HepG2 (cell line): ENCODE results near the gene ACO1. TPM values are rescaled to one million over a fixed set of nuclear protein-coding genes. Genes with fewer than 3 reads are reported as not detected.

Experiments used
- ATAC-seq: fragments of 200-7000 bp; cut with Tn5 transposase; 3 replicates; pipeline ENCODE4 v1.9.1; 2020; ENCODE audit warnings: mild to moderate bottlenecking, moderate library complexity
- BruUV-seq: library from RNA; stranded (reverse); fragments of 400-500 nt; replicated peaks from 2 replicates; lab custom pipeline; 2021; lab: Mats Ljungman, UMichigan
- CTCF ChIA-PET: fragments of 300-600 bp; formaldehyde crosslinking; extraction: SDS; loops from one replicate; lab custom pipeline; 2021; ENCODE audit warnings: low total read pairs, inconsistent platforms, low intra/inter-chr PET ratio; lab: Yijun Ruan, JAX
- POLR2A ChIA-PET: fragments of 350-600 bp; sonication (Branson Sonifier 250); formaldehyde crosslinking; loops from one replicate; lab custom pipeline; 2020; ENCODE audit warnings: antibody characterized with exemption, inconsistent platforms; lab: Yijun Ruan, JAX
- DNase-seq: peaks from one replicate; pipeline ENCODE4 v3.0.0-alpha.2; 2015; ENCODE audit warnings: low spot score
- FAIRE-seq: peaks from 3 replicates; lab custom pipeline; 2011; peaks lifted over from hg19 to GRCh38; lab: Jason Lieb, UNC
- H2AFZ ChIP-seq: one replicate; pipeline ENCODE4 v1.6.1; 2011; ENCODE audit warnings: low read length, inconsistent platforms
- H3K27ac ChIP-seq: fragments of 300-600 bp; 3 replicates; pipeline ENCODE4 v1.8.0; 2011; ENCODE audit warnings: mixed run types, mild to moderate bottlenecking, mixed read lengths, low read length, inconsistent platforms; ENCODE audit not compliant: insufficient read depth; ENCODE audit errors: extremely low read length
- H3K27me3 ChIP-seq, 2 experiments: fragments of 200-600 bp in 1 of 2; 2 replicates in 1 of 2; 3 replicates in 1 of 2; pipeline versions ENCODE4 v1.6.0 to v1.8.0; 2011; ENCODE audit warnings: low read length in 2 of 2, mild to moderate bottlenecking in 2 of 2, moderate library complexity in 2 of 2, inconsistent platforms in 1 of 2; ENCODE audit not compliant: insufficient read depth in 2 of 2, control insufficient read depth in 1 of 2
- H3K36me3 ChIP-seq, 2 experiments: fragments of 200-600 bp in 1 of 2; replicated peaks in 1 of 2; 2 replicates in 1 of 2; 3 replicates in 1 of 2; pipeline versions ENCODE4 v1.5.1 to v1.8.0; 2011; ENCODE audit warnings: low read length in 2 of 2, inconsistent platforms in 1 of 2; ENCODE audit not compliant: insufficient read depth in 2 of 2, control insufficient read depth in 1 of 2
- H3K4me1 ChIP-seq: 2 replicates; pipeline ENCODE4 v1.5.1; 2012; ENCODE audit warnings: low read length, inconsistent platforms; ENCODE audit not compliant: insufficient read depth
- H3K4me2 ChIP-seq: 2 replicates; pipeline ENCODE4 v1.6.0; 2011; ENCODE audit warnings: low read depth, low read length, inconsistent platforms
- H3K4me3 ChIP-seq, 3 experiments: fragments of 200-600 bp in 1 of 3; sonication (generic), shearing (Covaris generic) in 1 of 3; replicated peaks in 1 of 3; 2 replicates each; pipeline ENCODE4 v1.5.1; 2011 to 2016; ENCODE audit warnings: low read length in 3 of 3, inconsistent platforms in 2 of 3, low read depth in 2 of 3, mild to moderate bottlenecking in 2 of 3, control low read depth in 1 of 3, mixed read lengths in 1 of 3; ENCODE audit not compliant: insufficient read depth in 1 of 3
- H3K79me2 ChIP-seq: one replicate; pipeline ENCODE4 v1.6.1; 2011; ENCODE audit warnings: low read length, inconsistent platforms; ENCODE audit not compliant: insufficient read depth
- H3K9ac ChIP-seq: 2 replicates; pipeline ENCODE4 v1.6.0; 2011; ENCODE audit warnings: mild to moderate bottlenecking, low read depth, low read length, inconsistent platforms; ENCODE audit not compliant: insufficient read depth
- H3K9me3 ChIP-seq: 2 replicates; pipeline ENCODE4 v1.5.1; 2012; ENCODE audit warnings: mild to moderate bottlenecking, low read length
- H4K20me1 ChIP-seq: 2 replicates; pipeline ENCODE4 v1.6.0; 2011; ENCODE audit warnings: inconsistent platforms, mild to moderate bottlenecking, low read length, moderate library complexity; ENCODE audit not compliant: insufficient read depth
- CENPT ChIP-seq: sonication (generic); formaldehyde crosslinking; IDR thresholded peaks from 2 replicates; pipeline ENCODE4 v1.8.0; 2022; ENCODE audit warnings: low read depth, mild to moderate bottlenecking, moderate library complexity, missing genetic modification reagents
- SAFB2 ChIP-seq: sonication (generic); formaldehyde crosslinking; IDR thresholded peaks from 2 replicates; pipeline ENCODE4 v1.5.1; 2020; ENCODE audit warnings: missing genetic modification reagents, low read depth, mild to moderate bottlenecking, borderline replicate concordance
- SALL1 ChIP-seq: sonication (generic); formaldehyde crosslinking; IDR thresholded peaks from 2 replicates; pipeline ENCODE4 v1.8.0; 2022; ENCODE audit warnings: mild to moderate bottlenecking, missing genetic modification reagents
- SMARCC2 ChIP-seq: fragments of 450-650 bp; IDR thresholded peaks from 2 replicates; pipeline ENCODE4 v1.6.1; 2017; ENCODE audit warnings: antibody characterized with exemption, mild to moderate bottlenecking
- TEAD3 ChIP-seq: optimal IDR thresholded peaks from 2 replicates; pipeline ENCODE3; 2016; ENCODE audit warnings: borderline replicate concordance
- XRCC5 ChIP-seq: fragments of 200-400 bp; formaldehyde crosslinking; optimal IDR thresholded peaks from 2 replicates; pipeline ENCODE3; 2017; ENCODE audit warnings: mild to moderate bottlenecking, low read length
- ZNF337 ChIP-seq: sonication (generic); formaldehyde crosslinking; IDR thresholded peaks from 2 replicates; pipeline ENCODE4 v1.5.1; 2020; ENCODE audit warnings: missing genetic modification reagents, low read depth, mild to moderate bottlenecking, borderline replicate concordance
- ZSCAN20 ChIP-seq: sonication (generic); formaldehyde crosslinking; IDR thresholded peaks from 2 replicates; pipeline ENCODE4 v1.4.0; 2020; ENCODE audit warnings: missing genetic modification reagents, mild to moderate bottlenecking, borderline replicate concordance
- WGBS: methylation state at CpG from one replicate; pipeline ENCODE4 v1.1.6; 2017; ENCODE audit warnings: low lambda C conversion rate; 5-methylcytosine and 5-hydroxymethylcytosine counted together
- in situ Hi-C: cut with HindIII; loops from 2 replicates; pipeline ENCODE4 v1.10.0; 2017; ENCODE audit warnings: low pct_unique_long_range_greater_than_20kb; ENCODE audit not compliant: extremely low pct_ligation_motif_present
- intact Hi-C: fragments of 100-400 bp; cut with micrococcal nuclease; formaldehyde crosslinking; loops from one replicate; pipeline ENCODE4 v1.10.0; 2022; ENCODE audit not compliant: unreplicated experiment
- polyA plus RNA-seq, 8 experiments: library from polyadenylated mRNA; depleted of rRNA in 3 of 8; stranded (reverse) in 7 of 8; unstranded in 1 of 8; fragments of >200 nt; fragmentation: Illumina TruSeq in 4 of 8; extraction: Trizol in 4 of 8; gene quantifications; 2 replicates each; pipeline versions ENCODE4 v1.2.1 to v1.2.3, GENCODE V29; 2011 to 2016; ENCODE audit warnings: low read depth in 4 of 8, missing spikeins in 1 of 8, mixed read lengths in 1 of 8; ENCODE audit not compliant: insufficient read depth in 1 of 8
- total RNA-seq, 5 experiments: library from RNA; depleted of rRNA; stranded (reverse); fragments of >200 nt; fragmentation: Illumina TruSeq; extraction: Trizol; gene quantifications; 2 replicates each; pipeline ENCODE4 v1.2.3, GENCODE V29; 2016; ENCODE audit warnings: low read depth in 1 of 5
- TF ChIP-seq, protein P1 (sequence below): sonication (generic); formaldehyde crosslinking; IDR thresholded peaks from 2 replicates; pipeline ENCODE4 v1.5.1; 2020; ENCODE audit warnings: missing genetic modification reagents, mild to moderate bottlenecking, borderline replicate concordance
- TF ChIP-seq, protein P2 (sequence below): IDR thresholded peaks from 2 replicates; pipeline ENCODE4 v1.6.1; 2016; ENCODE audit warnings: missing compliant biosample characterization, missing genetic modification reagents, borderline replicate concordance
- TF ChIP-seq, protein P3 (sequence below): sonication (generic); formaldehyde crosslinking; IDR thresholded peaks from 2 replicates; pipeline ENCODE4 v1.5.1; 2020; ENCODE audit warnings: missing genetic modification reagents, mild to moderate bottlenecking, borderline replicate concordance
- TF ChIP-seq, protein P4 (sequence below), 2 experiments: sonication (generic) in 1 of 2; formaldehyde crosslinking in 1 of 2; IDR thresholded peaks; 2 replicates each; pipeline versions ENCODE4 v1.4.0 to v1.6.1; 2018 to 2020; ENCODE audit warnings: missing genetic modification reagents in 2 of 2, borderline replicate concordance in 1 of 2, low read depth in 1 of 2, mild to moderate bottlenecking in 1 of 2, missing biosample characterization in 1 of 2

The ACO1 gene
- total and polyA plus RNA-seq, 2 of the 13 experiments (the other 11 are each of a cell fraction or from before 2014, with no cell fraction given), result 20.1 to 48.2 TPM

DNA sequence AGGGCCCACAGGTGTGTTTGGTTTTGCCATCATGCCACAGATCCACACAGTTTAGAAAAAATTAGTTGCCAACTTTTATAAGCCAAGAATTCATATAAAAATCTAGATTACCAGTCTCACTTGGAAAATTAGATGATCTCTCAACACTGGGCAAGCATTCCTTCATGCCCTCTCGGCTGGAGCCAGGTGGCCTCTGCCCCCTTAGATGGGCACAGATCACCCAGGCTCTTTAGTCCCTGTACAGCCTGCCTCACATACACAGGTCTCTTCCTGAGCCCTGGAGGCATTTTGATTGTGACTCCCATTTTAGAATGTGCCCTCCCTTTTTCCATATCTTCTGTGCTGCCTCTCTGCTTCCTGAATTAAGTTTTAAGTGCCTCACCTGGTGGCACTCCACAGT, 20.0 kb downstream of the ACO1 start:
- WGBS, result 80% methylated on average over 1 of the region's 1 CpG
- no TSS peak for BruUV-seq
- CTCF ChIA-PET, result no interaction called here

More for the DNA sequence above, 20.0 kb downstream of the ACO1 start:
- no peak overlapping the region for H3K4me2 ChIP-seq
- FAIRE-seq (no peak), ATAC-seq (no peak), DNase-seq (no peak)
- no peak overlapping the region for H3K9ac ChIP-seq
- peaks cover 9 to 45% of the 10 kb centered on the region in 2 experiments for H3K36me3 ChIP-seq
- no peak overlapping the region for H3K4me3 ChIP-seq
- in situ Hi-C loops (no loop called here), intact Hi-C loops (no loop called here)
- H3K27me3 ChIP-seq, result no peaks in the 10 kb centered on the region
- no peak overlapping the region for H2AFZ ChIP-seq
- no peaks in the 10 kb centered on the region for H4K20me1 ChIP-seq
- POLR2A ChIA-PET, result no interaction called here
- H3K27ac ChIP-seq, result no peak overlapping the region
- H3K4me1 ChIP-seq, result no peaks in the 10 kb centered on the region
- no peak for TF ChIP-seq ZNF337
- TF ChIP-seq ZSCAN20 (CRISPR knock-in tag), result no peak
- no peak for TF ChIP-seq TEAD3 (CRISPR knock-in tag)
- TF ChIP-seq SMARCC2, result no peak
- TF ChIP-seq, protein P1, sequence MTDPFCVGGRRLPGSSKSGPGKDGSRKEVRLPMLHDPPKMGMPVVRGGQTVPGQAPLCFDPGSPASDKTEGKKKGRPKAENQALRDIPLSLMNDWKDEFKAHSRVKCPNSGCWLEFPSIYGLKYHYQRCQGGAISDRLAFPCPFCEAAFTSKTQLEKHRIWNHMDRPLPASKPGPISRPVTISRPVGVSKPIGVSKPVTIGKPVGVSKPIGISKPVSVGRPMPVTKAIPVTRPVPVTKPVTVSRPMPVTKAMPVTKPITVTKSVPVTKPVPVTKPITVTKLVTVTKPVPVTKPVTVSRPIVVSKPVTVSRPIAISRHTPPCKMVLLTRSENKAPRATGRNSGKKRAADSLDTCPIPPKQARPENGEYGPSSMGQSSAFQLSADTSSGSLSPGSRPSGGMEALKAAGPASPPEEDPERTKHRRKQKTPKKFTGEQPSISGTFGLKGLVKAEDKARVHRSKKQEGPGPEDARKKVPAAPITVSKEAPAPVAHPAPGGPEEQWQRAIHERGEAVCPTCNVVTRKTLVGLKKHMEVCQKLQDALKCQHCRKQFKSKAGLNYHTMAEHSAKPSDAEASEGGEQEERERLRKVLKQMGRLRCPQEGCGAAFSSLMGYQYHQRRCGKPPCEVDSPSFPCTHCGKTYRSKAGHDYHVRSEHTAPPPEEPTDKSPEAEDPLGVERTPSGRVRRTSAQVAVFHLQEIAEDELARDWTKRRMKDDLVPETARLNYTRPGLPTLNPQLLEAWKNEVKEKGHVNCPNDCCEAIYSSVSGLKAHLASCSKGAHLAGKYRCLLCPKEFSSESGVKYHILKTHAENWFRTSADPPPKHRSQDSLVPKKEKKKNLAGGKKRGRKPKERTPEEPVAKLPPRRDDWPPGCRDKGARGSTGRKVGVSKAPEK (CRISPR knock-in tag), result no peak
- no peak for TF ChIP-seq CENPT
- TF ChIP-seq, protein P2, sequence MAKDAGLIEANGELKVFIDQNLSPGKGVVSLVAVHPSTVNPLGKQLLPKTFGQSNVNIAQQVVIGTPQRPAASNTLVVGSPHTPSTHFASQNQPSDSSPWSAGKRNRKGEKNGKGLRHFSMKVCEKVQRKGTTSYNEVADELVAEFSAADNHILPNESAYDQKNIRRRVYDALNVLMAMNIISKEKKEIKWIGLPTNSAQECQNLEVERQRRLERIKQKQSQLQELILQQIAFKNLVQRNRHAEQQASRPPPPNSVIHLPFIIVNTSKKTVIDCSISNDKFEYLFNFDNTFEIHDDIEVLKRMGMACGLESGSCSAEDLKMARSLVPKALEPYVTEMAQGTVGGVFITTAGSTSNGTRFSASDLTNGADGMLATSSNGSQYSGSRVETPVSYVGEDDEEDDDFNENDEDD (CRISPR knock-in tag), result no peak
- no peak for TF ChIP-seq SALL1
- TF ChIP-seq XRCC5, result no peak
- no peak for TF ChIP-seq SAFB2 (CRISPR knock-in tag)
- TF ChIP-seq, protein P3, sequence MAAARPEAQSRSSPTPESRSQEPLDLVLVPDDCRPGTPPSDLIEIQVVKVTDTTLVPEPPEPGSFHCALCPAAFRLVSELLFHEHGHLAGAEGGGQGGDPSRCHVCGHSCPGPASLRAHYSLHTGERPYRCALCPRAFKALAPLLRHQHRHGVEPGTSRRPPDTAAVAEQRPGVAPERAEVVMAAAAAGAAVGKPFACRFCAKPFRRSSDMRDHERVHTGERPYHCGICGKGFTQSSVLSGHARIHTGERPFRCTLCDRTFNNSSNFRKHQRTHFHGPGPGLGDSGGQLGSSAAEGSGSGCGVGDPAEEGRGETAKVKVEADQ (CRISPR knock-in tag), result no peak
- TF ChIP-seq, protein P4, sequence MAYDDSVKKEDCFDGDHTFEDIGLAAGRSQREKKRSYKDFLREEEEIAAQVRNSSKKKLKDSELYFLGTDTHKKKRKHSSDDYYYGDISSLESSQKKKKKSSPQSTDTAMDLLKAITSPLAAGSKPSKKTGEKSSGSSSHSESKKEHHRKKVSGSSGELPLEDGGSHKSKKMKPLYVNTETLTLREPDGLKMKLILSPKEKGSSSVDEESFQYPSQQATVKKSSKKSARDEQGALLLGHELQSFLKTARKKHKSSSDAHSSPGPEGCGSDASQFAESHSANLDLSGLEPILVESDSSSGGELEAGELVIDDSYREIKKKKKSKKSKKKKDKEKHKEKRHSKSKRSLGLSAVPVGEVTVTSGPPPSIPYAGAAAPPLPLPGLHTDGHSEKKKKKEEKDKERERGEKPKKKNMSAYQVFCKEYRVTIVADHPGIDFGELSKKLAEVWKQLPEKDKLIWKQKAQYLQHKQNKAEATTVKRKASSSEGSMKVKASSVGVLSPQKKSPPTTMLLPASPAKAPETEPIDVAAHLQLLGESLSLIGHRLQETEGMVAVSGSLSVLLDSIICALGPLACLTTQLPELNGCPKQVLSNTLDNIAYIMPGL (CRISPR knock-in tag; IDR thresholded peaks at IDR 0.05; ENCODE audit: borderline replicate concordance in 1 of 2, low read depth in 1 of 2), result no peak
- H3K9me3 ChIP-seq, result no peaks in the 10 kb centered on the region
- H3K79me2 ChIP-seq, result peaks cover 18% of the 10 kb centered on the region
